ENCODE data around the gene C11orf71.

The C11orf71 gene

GRCh38 chr11:114399490-114400215, 658 bp downstream of the C11orf71 start:
- no peak for DNase-seq

- no peak for DNase-seq
Observed at GRCh38 chr11:114398303-114398920, 1.9 kb downstream of the C11orf71 start.

GRCh38 chr11:114397349-114397982, 2.8 kb downstream of the C11orf71 start:
- DNase-seq, result no peak

GRCh38 chr11:114396916-114397315, 3.4 kb downstream of the C11orf71 start:
- DNase-seq, result no peak

- no peak for DNase-seq
Observed at GRCh38 chr11:114395736-114396135, 4.6 kb downstream of the C11orf71 start.

- DNase-seq, result peak; percentile 20
Observed at GRCh38 chr11:114392735-114393667, 7.3 kb downstream of the C11orf71 start.

GRCh38 chr11:114386545-114386944, 13.8 kb downstream of the C11orf71 start:
- peak; percentile 40 for DNase-seq

- DNase-seq, result no peak
Observed at GRCh38 chr11:114386131-114386530, 14.2 kb downstream of the C11orf71 start.

GRCh38 chr11:114384487-114384886, 15.8 kb downstream of the C11orf71 start:
- DNase-seq, result no peak

- DNase-seq, result no peak
Observed at GRCh38 chr11:114382509-114382908, 17.8 kb downstream of the C11orf71 start.

- no peak for DNase-seq
Observed at GRCh38 chr11:114379394-114380069, 20.8 kb downstream of the C11orf71 start.

- DNase-seq, result peak; percentile 96
Observed at GRCh38 chr11:114377612-114378267, 22.6 kb downstream of the C11orf71 start.

GRCh38 chr11:114375052-114375451, 25.3 kb downstream of the C11orf71 start:
- DNase-seq, result no peak

GRCh38 chr11:114368918-114369680, 31.2 kb downstream of the C11orf71 start:
- no peak for DNase-seq

GRCh38 chr11:114367244-114367957, 32.9 kb downstream of the C11orf71 start:
- DNase-seq, result peak; percentile 9

GRCh38 chr11:114366331-114367243, 33.7 kb downstream of the C11orf71 start:
- peak; percentile 93 for DNase-seq

GRCh38 chr11:114362958-114363357, 37.4 kb downstream of the C11orf71 start:
- DNase-seq, result no peak

- no peak for DNase-seq
Observed at GRCh38 chr11:114362326-114362725, 38.0 kb downstream of the C11orf71 start.

- DNase-seq, result peak; percentile 57
Observed at GRCh38 chr11:114359342-114359741, 41.0 kb downstream of the C11orf71 start.

Data from fibroblast of skin of abdomen (primary cell).